Sigmoid colon (tissue), 7 donors: ENCODE results near the gene MON2. TPM values are rescaled to one million over a fixed set of nuclear protein-coding genes. Genes with fewer than 3 reads are reported as not detected.

Experiments
- DNase-seq: peaks from one replicate; pipeline ENCODE4 v3.0.0-alpha.2; 2019
- H3K27ac ChIP-seq, 4 donors: fragments of 200-600 bp; sonication (generic); one replicate each; pipeline ENCODE4 v1.5.1; 2016 to 2019; ENCODE audit warnings: mild to moderate bottlenecking in 1 of 4
- H3K27me3 ChIP-seq, 3 donors: fragments of 200-600 bp; sonication (generic); one replicate each; pipeline ENCODE4 v1.5.1; 2019; ENCODE audit warnings: mild to moderate bottlenecking in 1 of 3
- H3K36me3 ChIP-seq, 4 donors: fragments of 200-600 bp; sonication (generic); one replicate each; pipeline ENCODE4 v1.5.1; 2016 to 2019
- H3K4me1 ChIP-seq, 4 donors: fragments of 200-600 bp; sonication (generic); one replicate each; pipeline ENCODE4 v1.5.1; 2017 to 2019
- H3K4me3 ChIP-seq, 4 donors: fragments of 200-600 bp; sonication (generic); one replicate each; pipeline ENCODE4 v1.5.1; 2017 to 2019; ENCODE audit warnings: mild to moderate bottlenecking in 2 of 4, moderate library complexity in 1 of 4
- H3K9me3 ChIP-seq, 4 donors: fragments of 200-600 bp in 3 of 4; sonication (generic) in 3 of 4; one replicate each; pipeline versions ENCODE4 v1.5.1 to v1.6.1; 2013 to 2019
- CTCF ChIP-seq, 4 experiments: fragments of 450-650 bp in 3 of 4; fragments of 200-600 bp in 1 of 4; IDR thresholded peaks; one replicate each; pipeline ENCODE4 v1.5.1; 2016 to 2019; ENCODE audit warnings: antibody characterized with exemption in 4 of 4, mild to moderate bottlenecking in 3 of 4, moderate library complexity in 2 of 4
- EP300 ChIP-seq, 4 donors: sonication (generic); formaldehyde crosslinking; IDR thresholded peaks; one replicate each; pipeline ENCODE4 v1.6.1; 2017; ENCODE audit warnings: antibody characterized with exemption in 4 of 4
- POLR2A ChIP-seq, 2 donors: fragments of 450-650 bp; IDR thresholded peaks; one replicate each; pipeline ENCODE4 v1.6.1; 2016; ENCODE audit warnings: antibody characterized with exemption in 2 of 2, mild to moderate bottlenecking in 2 of 2, moderate library complexity in 2 of 2
- POLR2AphosphoS5 ChIP-seq, 4 donors: sonication (generic); formaldehyde crosslinking; IDR thresholded peaks; one replicate each; pipeline ENCODE4 v1.6.1; 2017; ENCODE audit warnings: antibody characterized with exemption in 4 of 4
- WGBS, 2 donors: extraction: QIAGEN DNeasy Blood & Tissue Kit; methylation state at CpG; one replicate each; pipeline ENCODE4 v1.1.7; 2013; 5-methylcytosine and 5-hydroxymethylcytosine counted together
- intact Hi-C: fragments of 100-400 bp; cut with DNase I; formaldehyde crosslinking; loops from one replicate; pipeline ENCODE4 v1.15.1; 2023
- polyA plus RNA-seq, 3 donors: library from polyadenylated mRNA; stranded (reverse); fragments of 200-250 nt; gene quantifications; one replicate each; pipeline ENCODE4 v1.2.3, GENCODE V29; 2013
- total RNA-seq, 4 donors: library from RNA; depleted of rRNA; stranded (reverse); fragments of >200 nt; gene quantifications; one replicate each; pipeline ENCODE4 v1.1.0, GENCODE V29; 2016
- donor health status: healthy with polysubstance abuse.
- donor health status: Bipolar disorder and iron deficiency.
- donor health status: healthy.

MON2 gene
- total and polyA plus RNA-seq, 7 donors: 4.6 to 92.0 (median 57.1) TPM

GRCh38 chr12:62533087-62533754 lies 66.6 kb downstream of the MON2 start:
- H3K4me1 ChIP-seq: peaks cover 0 to 10% (median 7%) of the 10 kb centered on the region in 4 donors
- no peak overlapping the region for H3K27ac ChIP-seq
- H3K4me3 ChIP-seq: no peak overlapping the region
- DNase-seq: no peak
- TF ChIP-seq POLR2A (IDR thresholded peaks at IDR 0.05) (no peak), CTCF (IDR thresholded peaks at IDR 0.05) (no peak), EP300 (IDR thresholded peaks at IDR 0.05) (no peak), POLR2AphosphoS5 (IDR thresholded peaks at IDR 0.05) (no peak)
- H3K36me3 ChIP-seq: peaks cover 0 to 38% (median 8%) of the 10 kb centered on the region in 4 donors
- intact Hi-C loops: no loop called here
- H3K27me3 ChIP-seq: no peaks in the 10 kb centered on the region
- no peaks in the 10 kb centered on the region for H3K9me3 ChIP-seq
- 88 to 91% methylated on average over 2 of the region's 2 CpGs for WGBS, 2 donors

GRCh38 chr12:62533755-62534107 lies 67.1 kb downstream of the MON2 start:
- 91 to 94% methylated on average over 2 of the region's 2 CpGs for WGBS, 2 donors
- intact Hi-C loops: no loop called here
- H3K9me3 ChIP-seq: no peaks in the 10 kb centered on the region
- no peak for DNase-seq
- no peak for TF ChIP-seq CTCF (IDR thresholded peaks at IDR 0.05)
- no peak for TF ChIP-seq EP300 (IDR thresholded peaks at IDR 0.05)
- no peak for TF ChIP-seq POLR2A (IDR thresholded peaks at IDR 0.05)
- TF ChIP-seq POLR2AphosphoS5 (IDR thresholded peaks at IDR 0.05): no peak
- peaks cover 0 to 10% (median 7%) of the 10 kb centered on the region in 4 donors for H3K4me1 ChIP-seq
- H3K4me3 ChIP-seq: no peak overlapping the region
- H3K27me3 ChIP-seq: no peaks in the 10 kb centered on the region
- H3K36me3 ChIP-seq: peaks cover 0 to 43% (median 8%) of the 10 kb centered on the region in 4 donors
- H3K27ac ChIP-seq: no peak overlapping the region

DNA sequence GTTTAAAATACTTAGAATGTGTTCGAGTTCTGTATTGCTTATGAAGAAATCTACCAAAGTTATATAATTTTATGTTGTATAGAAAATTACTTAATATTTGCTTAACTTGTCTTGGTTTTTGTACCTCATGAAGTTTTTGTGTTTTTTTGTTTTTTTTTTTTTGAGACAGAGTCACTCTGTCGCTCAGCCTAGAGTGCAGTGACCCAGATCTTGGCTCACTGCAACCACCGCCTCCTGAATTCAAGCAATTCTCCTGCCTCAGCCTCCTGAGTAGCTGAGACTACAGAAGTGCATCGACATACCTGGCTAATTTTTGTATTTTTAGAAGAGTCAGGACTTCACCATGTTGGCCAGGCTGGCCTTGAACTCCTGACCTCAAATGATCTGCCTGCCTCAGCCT lies 69.9 kb downstream of the MON2 start:
- Histone ChIP-seq H3K4me1 (peaks cover 0 to 10% (median 7%) of the 10 kb centered on the region in 4 donors), H3K27ac (no peak overlapping the region), H3K9me3 (no peaks in the 10 kb centered on the region), H3K36me3 (peaks cover 0 to 56% (median 11%) of the 10 kb centered on the region in 4 donors), H3K27me3 (no peaks in the 10 kb centered on the region), H3K4me3 (no peak overlapping the region)
- intact Hi-C loops: no loop called here
- 81 to 86% methylated on average over 4 of the region's 4 CpGs for WGBS, 2 donors
- TF ChIP-seq POLR2AphosphoS5 (IDR thresholded peaks at IDR 0.05): no peak
- TF ChIP-seq CTCF (IDR thresholded peaks at IDR 0.05): no peak
- no peak for TF ChIP-seq EP300 (IDR thresholded peaks at IDR 0.05)
- no peak for TF ChIP-seq POLR2A (IDR thresholded peaks at IDR 0.05)
- DNase-seq: no peak

DNA sequence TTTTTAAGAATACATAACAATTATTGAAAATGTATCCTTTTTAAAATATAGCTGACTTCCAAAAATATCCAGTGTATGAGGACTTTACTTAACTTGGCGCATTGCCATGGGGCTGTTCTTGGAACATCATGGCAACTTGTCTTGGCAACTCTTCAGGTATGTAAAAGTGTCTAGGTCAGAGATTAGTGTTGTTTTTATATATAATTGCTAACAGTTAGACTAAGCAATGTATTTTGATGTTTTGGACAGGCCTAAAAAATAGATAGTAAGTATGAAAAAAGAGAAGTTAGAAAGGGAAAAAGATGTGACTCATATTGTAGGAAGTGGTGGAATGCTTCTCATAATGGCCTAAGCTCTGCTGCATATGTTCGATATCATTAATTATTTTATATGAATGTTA lies 70.9 kb downstream of the MON2 start:
- Histone ChIP-seq H3K9me3 (no peaks in the 10 kb centered on the region), H3K36me3 (peaks cover 0 to 57% (median 15%) of the 10 kb centered on the region in 4 donors), H3K4me1 (peaks cover 0 to 10% (median 7%) of the 10 kb centered on the region in 4 donors), H3K27me3 (no peaks in the 10 kb centered on the region), H3K4me3 (no peak overlapping the region), H3K27ac (no peak overlapping the region)
- TF ChIP-seq EP300 (IDR thresholded peaks at IDR 0.05): no peak
- TF ChIP-seq CTCF (IDR thresholded peaks at IDR 0.05): no peak
- no peak for TF ChIP-seq POLR2AphosphoS5 (IDR thresholded peaks at IDR 0.05)
- TF ChIP-seq POLR2A (IDR thresholded peaks at IDR 0.05): no peak
- intact Hi-C loops: no loop called here
- DNase-seq: no peak
- 94 to 97% methylated on average over 2 of the region's 2 CpGs for WGBS, 2 donors

DNA sequence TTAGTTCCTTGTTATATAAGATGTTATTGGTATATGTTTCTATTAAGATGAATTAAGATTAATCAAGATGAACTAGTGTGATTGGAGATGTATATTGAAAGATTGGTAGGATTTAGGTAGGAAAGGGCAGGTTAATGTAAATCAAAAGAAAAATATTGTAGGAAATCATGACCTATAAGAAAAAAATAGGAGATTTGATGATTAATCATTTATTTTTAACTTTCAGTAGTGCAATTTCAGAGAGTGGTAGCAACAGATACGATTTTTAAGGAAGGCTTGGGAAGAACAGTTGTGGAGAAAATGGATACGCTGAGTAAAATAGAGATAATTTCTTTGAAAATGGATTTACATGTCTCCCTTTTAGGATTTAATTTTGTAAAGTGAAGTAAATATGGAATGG lies 73.7 kb downstream of the MON2 start:
- Histone ChIP-seq H3K27me3 (no peaks in the 10 kb centered on the region), H3K4me3 (no peak overlapping the region), H3K27ac (no peak overlapping the region), H3K9me3 (no peaks in the 10 kb centered on the region), H3K4me1 (peaks cover 0 to 10% (median 7%) of the 10 kb centered on the region in 4 donors), H3K36me3 (peaks cover 0 to 62% (median 20%) of the 10 kb centered on the region in 4 donors)
- no peak for DNase-seq
- intact Hi-C loops: no loop called here
- WGBS, 2 donors: 72 to 76% methylated on average over 2 of the region's 2 CpGs
- no peak for TF ChIP-seq EP300 (IDR thresholded peaks at IDR 0.05)
- no peak for TF ChIP-seq CTCF (IDR thresholded peaks at IDR 0.05)
- no peak for TF ChIP-seq POLR2AphosphoS5 (IDR thresholded peaks at IDR 0.05)
- no peak for TF ChIP-seq POLR2A (IDR thresholded peaks at IDR 0.05)
